Naive thymus-derived CD4-positive, alpha-beta T cell (primary cell): Measurements from ENCODE around the gene SDHB. TPM values are rescaled to one million over a fixed set of nuclear protein-coding genes. Genes with fewer than 3 reads are reported as not detected.

Source experiments
- ATAC-seq: fragments of 150-1000 bp; cut with Tn5 transposase; 2 replicates; pipeline ENCODE4 v1.10.0; 2021; ENCODE audit warnings: mild to moderate bottlenecking, moderate library complexity
- CTCF ChIA-PET: fragments of 350-600 bp; sonication (Branson Sonifier 250); formaldehyde crosslinking; loops from one replicate; lab custom pipeline; 2021; ENCODE audit warnings: antibody characterized with exemption; lab: Charles Lee
- POLR2A ChIA-PET: fragments of 350-600 bp; sonication (Branson Sonifier 250); formaldehyde crosslinking; loops from one replicate; lab custom pipeline; 2021; ENCODE audit warnings: antibody characterized with exemption, inconsistent platforms; lab: Charles Lee
- DNase-seq, 9 donors: peaks; one replicate each; pipeline versions ENCODE4 v3.0.0 to v3.0.0-alpha.2; 2020 to 2022; ENCODE audit warnings: mixed read lengths in 1 of 9
- H3K27ac ChIP-seq: one replicate; pipeline ENCODE4 v1.7.0; 2013; ENCODE audit warnings: mild to moderate bottlenecking, low read depth, low read length, moderate library complexity
- H3K27me3 ChIP-seq, 2 donors: one replicate each; pipeline ENCODE4 v1.7.0; 2013; ENCODE audit warnings: low read length in 2 of 2, mild to moderate bottlenecking in 2 of 2, moderate library complexity in 2 of 2; ENCODE audit not compliant: control insufficient read depth in 2 of 2, insufficient read depth in 2 of 2
- H3K36me3 ChIP-seq, 3 experiments: 1 replicate in 2 of 3; 2 replicates in 1 of 3; pipeline ENCODE4 v1.7.0; 2013; ENCODE audit warnings: low read length in 3 of 3, mild to moderate bottlenecking in 3 of 3, moderate library complexity in 1 of 3; ENCODE audit not compliant: insufficient read depth in 3 of 3, control insufficient read depth in 2 of 3
- H3K4me1 ChIP-seq, 2 donors: one replicate each; pipeline ENCODE4 v1.7.0; 2013; ENCODE audit warnings: low read length in 2 of 2, mild to moderate bottlenecking in 2 of 2, moderate library complexity in 1 of 2; ENCODE audit not compliant: control insufficient read depth in 2 of 2, insufficient read depth in 2 of 2
- H3K4me3 ChIP-seq: 2 replicates; pipeline ENCODE4 v1.7.0; 2013; ENCODE audit warnings: mild to moderate bottlenecking, low read length
- H3K9me3 ChIP-seq, 3 experiments: 1 replicate in 2 of 3; 2 replicates in 1 of 3; pipeline ENCODE4 v1.7.0; 2013; ENCODE audit warnings: low read length in 3 of 3; ENCODE audit not compliant: control insufficient read depth in 2 of 3
- H3K27ac Mint-ChIP-seq, 9 donors: one replicate each; pipeline ENCODE4 v1.8.0; 2020 to 2022; ENCODE audit warnings: mixed read lengths in 9 of 9, mild to moderate bottlenecking in 8 of 9, moderate library complexity in 5 of 9, inconsistent platforms in 2 of 9
- H3K27me3 Mint-ChIP-seq, 5 donors: one replicate each; pipeline ENCODE4 v1.8.0; 2021 to 2022; ENCODE audit warnings: mixed read lengths in 5 of 5, mild to moderate bottlenecking in 1 of 5
- H3K36me3 Mint-ChIP-seq, 5 donors: one replicate each; pipeline ENCODE4 v1.8.0; 2020 to 2022; ENCODE audit warnings: mixed read lengths in 5 of 5, mild to moderate bottlenecking in 3 of 5, inconsistent platforms in 1 of 5
- H3K4me1 Mint-ChIP-seq, 7 donors: one replicate each; pipeline ENCODE4 v1.8.0; 2020 to 2022; ENCODE audit warnings: mixed read lengths in 7 of 7, mild to moderate bottlenecking in 3 of 7, inconsistent platforms in 1 of 7
- H3K4me3 Mint-ChIP-seq, 10 donors: one replicate each; pipeline ENCODE4 v1.8.0; 2020 to 2022; ENCODE audit warnings: mild to moderate bottlenecking in 10 of 10, mixed read lengths in 10 of 10, moderate library complexity in 6 of 10, inconsistent platforms in 2 of 10
- H3K9me3 Mint-ChIP-seq, 11 donors: one replicate each; pipeline ENCODE4 v1.8.0; 2020 to 2022; ENCODE audit warnings: mixed read lengths in 11 of 11, mild to moderate bottlenecking in 4 of 11, inconsistent platforms in 1 of 11, moderate library complexity in 1 of 11
- intact Hi-C, 2 donors: fragments of 100-400 bp; cut with micrococcal nuclease; formaldehyde crosslinking; loops; one replicate each; pipeline ENCODE4 v1.15.1; 2023
- polyA plus RNA-seq, 2 donors: library from polyadenylated mRNA; unstranded; fragments of 300-500 nt; fragmentation: Illumina TruSeq; gene quantifications; one replicate each; pipeline ENCODE4 v1.2.3, GENCODE V29; 2021
- total RNA-seq, 6 experiments: library from RNA in 5 of 6; stranded (reverse) in 5 of 6; gene quantifications; 1 replicate in 5 of 6; 2 replicates in 1 of 6; pipeline ENCODE4 v1.2.3 and lab custom pipeline; 2021 to 2026

Gene SDHB
- total and polyA plus RNA-seq, 7 experiments from 2014 or later, result 53.3 to 147 (median 63.9) TPM

GRCh38 chr1:16989676-16990391 lies 64.0 kb downstream of the SDHB start:
- Histone ChIP-seq H3K4me1 (no peaks in the 10 kb centered on the region), H3K36me3 (peaks cover 0 to 69% (median 0%) of the 10 kb centered on the region in 3 experiments), H3K9me3 (no peaks in the 10 kb centered on the region), H3K4me3 (no peak overlapping the region), H3K27me3 (no peaks in the 10 kb centered on the region), H3K27ac (no peak overlapping the region)
- no peaks in the 10 kb centered on the region for H3K4me1 Mint-ChIP-seq
- no peak overlapping the region for H3K27ac Mint-ChIP-seq
- no peak for DNase-seq
- H3K36me3 Mint-ChIP-seq, result peaks cover 0 to 32% (median 5%) of the 10 kb centered on the region in 5 donors
- ChIA-PET POLR2A (no interaction called here), CTCF (no interaction called here)
- ATAC-seq, result no peak
- H3K27me3 Mint-ChIP-seq, result no peaks in the 10 kb centered on the region
- H3K4me3 Mint-ChIP-seq, result no peak overlapping the region
- intact Hi-C loops, result no loop called here
- H3K9me3 Mint-ChIP-seq, result no peaks in the 10 kb centered on the region

- DNase-seq (no peak), ATAC-seq (no peak)
- H3K4me1 Mint-ChIP-seq, result no peaks in the 10 kb centered on the region
- H3K27me3 ChIP-seq, result no peaks in the 10 kb centered on the region
- H3K27ac Mint-ChIP-seq, result no peak overlapping the region
- peaks cover 0 to 30% (median 5%) of the 10 kb centered on the region in 5 donors for H3K36me3 Mint-ChIP-seq
- H3K9me3 ChIP-seq, result no peaks in the 10 kb centered on the region
- ChIA-PET CTCF (no interaction called here), POLR2A (no interaction called here)
- no peak overlapping the region for H3K27ac ChIP-seq
- H3K27me3 Mint-ChIP-seq, result peaks cover 0 to 5% (median 4%) of the 10 kb centered on the region in 5 donors
- H3K4me1 ChIP-seq, result no peaks in the 10 kb centered on the region
- H3K4me3 ChIP-seq, result no peak overlapping the region
- peaks cover 0 to 62% (median 0%) of the 10 kb centered on the region in 3 experiments for H3K36me3 ChIP-seq
- no peak overlapping the region for H3K4me3 Mint-ChIP-seq
- intact Hi-C loops, result no loop called here
- no peaks in the 10 kb centered on the region for H3K9me3 Mint-ChIP-seq
Measured at GRCh38 chr1:16988210-16988609, 65.6 kb downstream of the SDHB start.

DNA sequence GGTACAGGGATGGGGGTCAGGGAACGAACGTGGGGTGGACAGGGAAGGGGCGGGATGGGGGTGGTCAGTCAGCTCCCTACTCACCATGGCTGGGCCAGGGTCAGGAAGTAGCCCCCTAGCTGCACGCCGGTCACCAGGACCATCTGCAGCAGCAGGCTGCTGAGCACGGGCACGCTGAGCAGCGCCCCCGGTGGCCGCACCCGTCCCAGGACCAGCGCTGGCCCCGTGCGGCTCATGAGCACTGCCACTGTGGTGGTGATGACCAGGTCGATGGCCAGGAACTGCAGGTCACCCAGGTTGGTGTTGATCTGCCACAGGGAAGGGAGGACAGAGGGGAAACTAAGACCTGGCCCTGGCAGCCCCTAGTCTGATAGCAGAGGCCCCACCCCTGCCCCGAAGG lies 66.9 kb downstream of the SDHB start:
- Mint-ChIP-seq H3K4me1 (no peaks in the 10 kb centered on the region), H3K9me3 (no peaks in the 10 kb centered on the region), H3K27ac (no peak overlapping the region), H3K36me3 (peaks cover 0 to 30% (median 5%) of the 10 kb centered on the region in 5 donors), H3K4me3 (no peak overlapping the region), H3K27me3 (peaks cover 8 to 16% (median 10%) of the 10 kb centered on the region in 5 donors)
- intact Hi-C loops, result no loop called here
- no peak for ATAC-seq
- Histone ChIP-seq H3K4me3 (no peak overlapping the region), H3K27ac (no peak overlapping the region), H3K27me3 (no peaks in the 10 kb centered on the region), H3K4me1 (no peaks in the 10 kb centered on the region), H3K9me3 (no peaks in the 10 kb centered on the region), H3K36me3 (peaks cover 0 to 58% (median 0%) of the 10 kb centered on the region in 3 experiments)
- no peak for DNase-seq
- ChIA-PET CTCF (no interaction called here), POLR2A (no interaction called here)

DNA sequence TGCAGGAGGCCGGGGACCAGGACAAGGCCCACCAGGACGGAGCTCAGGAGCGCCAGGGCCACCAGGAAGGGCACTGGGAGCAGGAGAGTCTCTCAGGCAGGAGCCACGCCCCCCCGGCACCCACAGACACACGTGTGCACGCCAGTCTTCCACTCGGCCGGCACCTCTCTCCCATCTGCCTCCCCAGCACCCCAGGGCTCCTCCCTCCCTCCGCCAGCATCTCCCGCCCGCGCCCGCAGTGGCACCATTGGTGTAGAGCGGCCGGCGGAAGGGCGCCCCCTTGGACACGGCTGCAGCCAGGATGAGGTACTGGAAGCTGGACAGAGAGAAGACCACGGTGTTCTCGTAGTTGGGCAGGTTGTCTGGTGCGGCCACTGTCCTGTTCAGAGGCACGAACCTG lies 67.3 kb downstream of the SDHB start:
- H3K9me3 ChIP-seq, result no peaks in the 10 kb centered on the region
- no peak overlapping the region for H3K4me3 ChIP-seq
- H3K27me3 Mint-ChIP-seq, result peaks cover 9 to 17% (median 11%) of the 10 kb centered on the region in 5 donors
- H3K4me1 Mint-ChIP-seq, result peaks cover 0 to 2% (median under 1%) of the 10 kb centered on the region in 7 donors
- H3K36me3 Mint-ChIP-seq, result peaks cover 0 to 30% (median 5%) of the 10 kb centered on the region in 5 donors
- no peaks in the 10 kb centered on the region for H3K27me3 ChIP-seq
- peaks cover 0 to 54% (median 0%) of the 10 kb centered on the region in 3 experiments for H3K36me3 ChIP-seq
- POLR2A ChIA-PET, result no interaction called here
- CTCF ChIA-PET, result no interaction called here
- H3K4me3 Mint-ChIP-seq, result no peak overlapping the region
- DNase-seq (no peak), ATAC-seq (no peak)
- no peak overlapping the region for H3K27ac ChIP-seq
- H3K27ac Mint-ChIP-seq, result no peak overlapping the region
- intact Hi-C loops, result no loop called here
- H3K9me3 Mint-ChIP-seq, result no peaks in the 10 kb centered on the region
- H3K4me1 ChIP-seq, result no peaks in the 10 kb centered on the region

- no peak for ATAC-seq
- H3K4me3 Mint-ChIP-seq, result no peak overlapping the region
Measured at GRCh38 chr1:16986113-16986512, 67.7 kb downstream of the SDHB start.

GRCh38 chr1:16984717-16985116 lies 69.1 kb downstream of the SDHB start:
- Histone ChIP-seq H3K4me3 (no peak overlapping the region), H3K4me1 (no peaks in the 10 kb centered on the region), H3K36me3 (peaks cover 0 to 38% (median 0%) of the 10 kb centered on the region in 3 experiments), H3K27ac (no peak overlapping the region), H3K27me3 (no peaks in the 10 kb centered on the region), H3K9me3 (no peaks in the 10 kb centered on the region)
- Mint-ChIP-seq H3K4me1 (peaks cover 6 to 11% (median 10%) of the 10 kb centered on the region in 7 donors), H3K27me3 (peaks cover 18 to 31% (median 21%) of the 10 kb centered on the region in 5 donors), H3K9me3 (no peaks in the 10 kb centered on the region), H3K4me3 (no peak overlapping the region), H3K36me3 (peaks cover 3 to 21% (median 5%) of the 10 kb centered on the region in 5 donors), H3K27ac (no peak overlapping the region)
- no peak for ATAC-seq
- ChIA-PET CTCF (no interaction called here), POLR2A (interaction anchor here (0.7 to 1.0 kb wide), 2 partner anchors 33 to 1151 kb away, joined by 3 read pairs; no protein-coding TSS in a partner anchor)
- intact Hi-C loops, result no loop called here
- DNase-seq, result no peak

More at GRCh38 chr1:16986113-16986512, 67.7 kb downstream of the SDHB start:
- H3K27ac Mint-ChIP-seq, result no peak overlapping the region
- peaks cover 3 to 27% (median 4%) of the 10 kb centered on the region in 5 donors for H3K36me3 Mint-ChIP-seq
- Histone ChIP-seq H3K4me3 (no peak overlapping the region), H3K9me3 (no peaks in the 10 kb centered on the region), H3K27me3 (no peaks in the 10 kb centered on the region), H3K36me3 (peaks cover 0 to 49% (median 0%) of the 10 kb centered on the region in 3 experiments), H3K4me1 (no peaks in the 10 kb centered on the region), H3K27ac (no peak overlapping the region)
- intact Hi-C loops, result no loop called here
- no peaks in the 10 kb centered on the region for H3K9me3 Mint-ChIP-seq
- DNase-seq, result no peak
- peaks cover under 1 to 7% (median 5%) of the 10 kb centered on the region in 7 donors for H3K4me1 Mint-ChIP-seq
- POLR2A ChIA-PET, result interaction anchor here (0.6 kb wide), 1 partner anchor 105 kb away, joined by 7 read pairs; no protein-coding TSS in a partner anchor
- H3K27me3 Mint-ChIP-seq, result peaks cover 13 to 22% (median 16%) of the 10 kb centered on the region in 5 donors
- CTCF ChIA-PET, result no interaction called here
